HG03139 (cell line): Measurements from ENCODE around the gene NR0B2.
"Not testable (repeated sequence)": the region's sequence is repeated elsewhere in the genome, so short reads cannot be mapped to it uniquely, and the experiment has no call there.

Experiments
- ATAC-seq: cut with Tn5 transposase; IDR thresholded peaks from one replicate; pipeline ENCODE4 v1.9.1; 2021; ENCODE audit not compliant: unreplicated experiment

NR0B2 gene, protein sequence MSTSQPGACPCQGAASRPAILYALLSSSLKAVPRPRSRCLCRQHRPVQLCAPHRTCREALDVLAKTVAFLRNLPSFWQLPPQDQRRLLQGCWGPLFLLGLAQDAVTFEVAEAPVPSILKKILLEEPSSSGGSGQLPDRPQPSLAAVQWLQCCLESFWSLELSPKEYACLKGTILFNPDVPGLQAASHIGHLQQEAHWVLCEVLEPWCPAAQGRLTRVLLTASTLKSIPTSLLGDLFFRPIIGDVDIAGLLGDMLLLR

DNA sequence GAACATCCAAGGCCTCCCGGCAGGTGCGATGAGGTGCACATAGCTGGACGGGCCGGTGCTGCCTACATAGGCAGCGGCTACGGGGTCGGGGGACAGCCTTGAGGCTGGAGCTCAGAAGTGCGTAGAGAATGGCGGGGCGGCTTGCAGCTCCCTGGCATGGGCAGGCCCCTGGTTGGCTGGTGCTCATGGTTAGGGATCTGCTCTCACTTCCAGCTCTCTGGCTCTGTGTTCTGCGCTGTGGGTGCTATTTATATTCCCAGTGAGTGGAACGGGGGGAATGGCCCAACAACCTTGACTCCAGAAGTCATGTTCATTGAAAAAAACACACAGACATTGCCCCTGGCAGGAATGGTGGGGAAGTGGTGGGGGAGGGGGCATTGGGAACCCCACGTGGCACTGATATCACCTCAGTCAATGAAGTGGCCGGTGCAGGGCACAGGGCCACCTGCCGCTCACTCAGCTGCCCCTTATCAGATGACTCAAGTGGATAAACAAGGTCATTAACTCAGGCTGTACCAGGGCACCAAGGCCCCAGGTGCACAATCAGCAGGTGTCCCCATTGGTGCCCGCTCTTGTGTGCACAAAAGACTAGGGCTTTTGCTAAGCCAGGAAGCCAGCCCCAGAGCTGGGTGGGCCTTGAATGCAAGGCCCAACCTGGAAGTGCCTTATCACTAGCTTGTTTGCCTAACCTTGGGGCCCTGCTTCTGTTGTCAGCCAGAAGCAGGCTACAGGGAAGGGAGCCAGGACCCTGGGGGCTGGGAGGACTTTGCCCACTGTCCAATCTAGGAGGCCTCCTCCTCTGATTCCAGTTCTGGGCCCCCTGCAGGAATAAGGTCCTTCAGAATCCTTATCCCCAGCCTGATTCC is at the start of gene NR0B2:
Gene NR0B2 (minus strand): TSS at position 222 of the 866 bp plus-strand sequence. CDS start 35 bp downstream, at position 187.
- ATAC-seq = no peak

DNA sequence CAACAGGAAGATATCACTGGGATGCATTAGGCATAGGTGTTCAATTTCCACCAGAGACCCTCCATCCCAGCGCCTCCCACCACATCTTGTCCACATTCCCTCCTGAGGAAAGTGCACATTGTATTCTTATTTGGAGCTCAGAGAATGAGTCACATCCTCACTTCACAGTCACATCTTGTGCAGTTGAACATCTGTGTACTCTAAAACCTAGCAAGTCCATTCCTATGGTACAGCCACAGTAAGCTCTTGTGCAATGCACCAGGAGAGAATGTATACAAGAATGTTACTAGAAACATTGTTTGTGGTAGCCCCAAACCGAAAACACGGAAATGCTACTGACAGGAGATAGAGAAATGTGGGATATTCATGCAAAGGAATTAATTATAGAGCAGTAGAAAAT is 48.1 kb upstream of the NR0B2 start:
- ATAC-seq = no peak

DNA sequence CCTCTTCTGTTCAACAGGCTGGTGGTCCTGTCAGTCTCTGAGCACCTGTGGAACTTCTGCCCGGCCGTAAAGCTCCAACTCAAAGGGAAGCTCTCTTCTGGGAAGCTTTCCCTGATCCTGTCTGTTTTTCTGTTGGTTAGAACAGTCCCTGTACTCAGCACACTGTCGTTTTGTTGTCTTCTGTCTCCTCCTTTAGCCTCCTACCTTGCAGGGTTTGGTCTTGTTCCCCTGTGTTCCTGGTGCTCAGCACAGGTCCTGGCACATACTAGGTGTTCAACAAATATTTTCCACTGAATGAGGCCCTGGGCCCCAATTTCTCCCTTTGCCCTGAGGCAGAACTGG is 46.8 kb upstream of the NR0B2 start:
- no peak for ATAC-seq

DNA sequence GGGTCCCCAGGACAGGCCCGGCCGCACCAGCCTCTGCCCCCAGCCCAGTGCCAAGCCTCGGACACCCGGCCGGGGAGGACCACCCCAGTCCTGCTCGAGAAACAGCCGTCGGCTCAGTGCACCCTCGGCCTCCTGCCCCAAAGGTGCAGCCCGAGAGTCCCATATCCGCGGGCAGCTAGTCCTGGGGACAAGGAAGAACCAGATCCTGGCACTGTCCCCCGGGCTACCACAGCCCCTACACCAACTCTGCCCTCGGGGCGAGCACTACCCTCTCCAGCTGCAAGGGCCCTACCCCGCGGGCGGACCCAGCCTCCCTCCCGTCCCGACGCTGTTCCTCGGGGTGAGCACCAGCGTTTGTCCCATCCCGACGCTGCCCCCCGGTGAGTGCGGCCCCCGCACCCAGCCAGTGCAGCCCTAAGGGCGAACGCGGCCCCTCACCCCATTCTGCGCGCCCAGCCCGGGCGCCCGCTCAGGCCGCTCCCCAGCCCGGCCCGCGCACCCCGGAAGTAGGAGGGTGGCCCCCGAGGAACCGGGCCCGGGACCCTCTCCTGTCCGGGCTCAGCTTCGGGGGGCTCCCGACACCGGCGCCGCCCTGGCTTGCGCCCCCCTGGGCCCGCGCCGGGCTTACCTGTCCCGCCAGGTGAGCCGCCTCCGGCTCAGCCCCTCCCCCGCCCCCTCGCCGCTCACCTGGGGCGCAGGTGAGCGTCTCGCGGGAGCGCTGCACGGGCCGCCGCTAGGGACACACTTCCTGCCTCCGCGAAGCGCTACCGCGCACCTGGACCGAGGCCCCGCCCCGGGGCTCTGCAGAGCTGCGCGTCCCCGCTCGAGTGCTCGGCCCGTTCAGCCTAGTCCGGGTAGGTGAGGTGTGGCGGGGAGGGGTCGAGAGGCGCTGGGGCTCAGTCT is 46.2 kb upstream of the NR0B2 start, which contains the start of gene KDF1:
Gene KDF1 (minus strand): TSS at position 747 of the 903 bp plus-strand sequence. CDS start 8,088 bp downstream, outside the sequence.
- no peak for ATAC-seq

DNA sequence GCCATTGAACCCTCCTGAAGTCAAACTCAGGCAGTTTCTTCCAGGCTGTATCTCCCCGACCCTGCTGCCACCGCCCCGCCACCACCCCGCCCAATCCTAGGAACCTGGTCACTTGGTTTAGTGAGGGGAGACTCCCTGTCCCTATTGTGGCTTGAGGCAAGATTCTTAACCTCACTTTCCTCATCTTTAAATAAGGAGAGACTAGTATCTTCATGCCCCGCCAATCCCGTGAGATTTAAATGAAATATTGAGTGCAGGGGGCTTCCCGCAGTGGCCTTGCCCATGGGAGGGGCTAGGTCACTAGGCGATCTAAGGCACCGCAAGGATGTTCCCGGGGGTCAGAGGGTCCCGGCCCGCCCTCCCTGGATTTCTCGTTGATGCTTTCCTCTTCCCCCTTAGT is 45.5 kb upstream of the NR0B2 start:
- ATAC-seq = no peak

DNA sequence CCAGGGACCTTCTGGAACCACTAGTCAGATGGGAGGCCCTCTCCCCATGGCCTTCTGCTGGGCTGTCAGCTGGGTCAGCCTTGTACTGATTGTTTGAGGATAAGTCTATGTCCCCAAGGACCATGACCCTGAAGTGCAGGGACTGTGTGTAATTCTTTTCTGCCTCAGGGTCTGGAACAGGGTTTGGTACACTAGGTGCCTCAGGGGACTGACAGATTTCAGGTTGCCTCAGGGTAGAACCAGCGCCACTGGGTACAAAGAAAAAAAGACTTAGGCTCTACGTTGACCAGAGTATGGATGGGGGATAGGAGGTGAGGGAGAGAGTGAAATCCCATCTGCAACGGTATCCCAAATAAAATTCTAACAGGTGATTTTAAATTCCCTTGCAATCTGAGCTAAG is 43.5 kb upstream of the NR0B2 start:
- no peak for ATAC-seq

DNA sequence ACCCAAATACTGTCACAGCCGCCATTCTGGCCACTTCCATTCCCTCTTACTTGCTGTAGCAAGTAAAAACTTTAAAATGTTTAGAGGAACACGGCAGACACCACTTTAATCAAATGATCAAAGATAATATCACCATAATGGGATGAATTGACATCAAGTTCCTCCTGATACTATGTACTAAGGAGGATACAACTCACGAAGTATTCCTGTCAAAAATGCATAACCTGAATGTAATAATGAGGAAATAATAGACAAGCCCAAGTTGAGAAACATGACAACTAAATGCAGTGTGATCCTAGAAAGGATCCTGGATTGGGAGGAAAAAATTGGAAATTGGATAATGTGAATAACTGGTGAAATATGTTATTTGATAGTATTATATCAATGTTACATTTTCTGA is 42.5 kb upstream of the NR0B2 start:
- no peak for ATAC-seq

DNA sequence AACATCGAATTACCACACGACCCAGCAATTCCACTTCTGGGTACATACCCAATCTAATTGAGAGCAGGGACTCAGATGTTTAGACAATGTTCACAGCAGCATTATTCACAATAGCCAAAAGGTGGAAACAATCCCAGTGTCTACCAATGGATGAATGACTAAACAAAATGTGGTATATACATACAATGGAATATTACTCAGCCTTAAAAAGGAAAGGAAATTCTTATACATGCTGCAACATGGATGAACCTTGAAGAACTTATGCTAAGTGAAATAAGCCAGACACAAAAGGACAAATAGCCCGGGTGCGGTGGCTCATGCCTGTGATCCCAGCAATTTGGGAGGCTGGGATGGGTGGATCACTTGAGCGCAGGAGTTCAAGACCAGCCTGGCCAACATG is 39.6 kb upstream of the NR0B2 start:
- ATAC-seq = no peak

DNA sequence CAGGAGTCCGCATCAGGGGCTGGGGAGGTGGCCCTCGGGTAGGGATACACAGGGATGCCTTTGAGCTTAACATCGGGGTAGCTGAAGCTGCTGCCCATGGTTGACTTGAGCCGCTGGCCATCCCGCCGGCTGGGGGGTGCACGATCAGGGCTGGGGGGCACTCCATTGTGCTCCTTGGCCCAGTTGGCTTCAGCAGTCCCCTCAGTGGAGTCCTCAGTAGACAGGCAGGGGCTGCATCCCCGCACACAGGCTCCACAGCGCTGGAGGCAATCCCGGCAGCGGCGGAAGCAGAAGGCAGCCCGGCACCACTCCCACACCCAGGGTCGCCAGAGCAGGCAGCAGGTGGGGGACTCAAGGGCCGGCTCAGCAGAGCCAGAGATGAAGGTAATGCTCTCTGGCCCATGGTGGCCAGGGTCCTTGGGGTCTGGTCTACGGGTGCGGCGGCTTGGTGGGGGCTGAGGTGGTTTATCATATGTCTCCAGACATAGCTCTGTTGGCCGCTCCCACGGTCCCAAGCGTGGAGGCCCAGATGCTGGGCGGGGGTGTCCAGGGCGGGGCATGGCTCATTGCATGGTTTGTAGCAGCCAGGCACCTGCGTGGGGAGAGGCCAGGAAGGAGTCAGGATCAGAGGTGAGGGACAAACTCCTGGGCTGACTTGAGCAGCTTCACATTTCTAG is 38.2 kb upstream of the NR0B2 start:
- ATAC-seq = no peak

DNA sequence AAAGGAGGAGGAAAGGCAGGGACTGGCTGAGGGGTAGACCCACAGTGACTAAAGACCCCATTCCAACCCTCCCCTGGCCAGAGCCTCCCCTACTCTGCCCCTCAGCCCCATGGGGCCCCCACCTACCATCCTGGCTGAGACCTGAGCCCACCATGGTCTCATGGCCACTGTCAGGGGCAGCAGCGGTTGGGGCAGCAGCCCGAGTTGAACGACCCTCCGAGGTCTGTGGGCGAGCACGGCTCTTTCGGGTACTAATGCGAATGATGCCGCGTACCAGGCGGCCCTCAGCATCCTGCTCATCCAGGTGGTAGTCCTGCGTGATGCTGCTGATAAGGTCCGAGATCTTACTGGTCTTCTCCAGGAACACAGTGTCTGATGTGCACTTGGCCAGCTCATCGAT is 37.4 kb upstream of the NR0B2 start:
- ATAC-seq = no peak

DNA sequence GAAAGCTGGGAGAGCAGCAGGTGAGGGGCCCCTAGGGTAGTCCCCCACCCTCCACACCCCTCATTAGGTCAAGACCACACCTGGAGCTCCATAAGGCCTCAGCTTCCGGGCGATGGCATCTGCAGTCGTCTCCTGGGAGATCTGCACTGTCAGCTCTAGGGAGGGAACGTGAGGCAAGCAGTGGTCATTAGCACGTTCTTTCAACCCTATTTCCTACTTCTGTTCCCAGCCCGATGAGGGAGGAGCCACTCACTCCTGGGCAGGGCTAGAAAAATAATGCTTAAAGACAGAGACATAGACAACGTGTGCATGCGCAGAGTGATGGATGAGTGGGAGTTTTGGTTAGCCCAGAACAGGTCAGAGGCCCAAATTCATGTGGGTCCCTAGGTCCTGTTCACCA is 36.8 kb upstream of the NR0B2 start:
- no peak for ATAC-seq

DNA sequence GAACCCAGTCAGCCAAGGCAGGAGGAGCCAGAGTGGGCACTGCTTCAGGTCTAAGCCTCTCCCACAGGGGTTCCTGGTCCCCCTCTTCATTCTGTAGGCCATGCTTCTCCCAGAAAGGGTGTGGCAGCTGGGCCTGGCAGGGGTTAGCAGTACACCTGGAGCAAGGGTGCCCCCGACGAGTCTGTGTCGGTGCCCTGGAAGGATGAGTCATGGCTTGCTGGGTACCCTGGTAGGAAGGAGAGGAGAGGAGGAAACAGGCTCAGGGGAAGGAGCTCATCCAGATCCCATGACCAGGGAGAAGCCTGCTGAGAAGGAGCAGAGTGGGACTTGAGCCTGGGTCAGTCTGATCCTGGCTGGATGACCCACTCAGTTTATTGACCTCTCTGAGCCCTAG is 36.1 kb upstream of the NR0B2 start:
- ATAC-seq = no peak

DNA sequence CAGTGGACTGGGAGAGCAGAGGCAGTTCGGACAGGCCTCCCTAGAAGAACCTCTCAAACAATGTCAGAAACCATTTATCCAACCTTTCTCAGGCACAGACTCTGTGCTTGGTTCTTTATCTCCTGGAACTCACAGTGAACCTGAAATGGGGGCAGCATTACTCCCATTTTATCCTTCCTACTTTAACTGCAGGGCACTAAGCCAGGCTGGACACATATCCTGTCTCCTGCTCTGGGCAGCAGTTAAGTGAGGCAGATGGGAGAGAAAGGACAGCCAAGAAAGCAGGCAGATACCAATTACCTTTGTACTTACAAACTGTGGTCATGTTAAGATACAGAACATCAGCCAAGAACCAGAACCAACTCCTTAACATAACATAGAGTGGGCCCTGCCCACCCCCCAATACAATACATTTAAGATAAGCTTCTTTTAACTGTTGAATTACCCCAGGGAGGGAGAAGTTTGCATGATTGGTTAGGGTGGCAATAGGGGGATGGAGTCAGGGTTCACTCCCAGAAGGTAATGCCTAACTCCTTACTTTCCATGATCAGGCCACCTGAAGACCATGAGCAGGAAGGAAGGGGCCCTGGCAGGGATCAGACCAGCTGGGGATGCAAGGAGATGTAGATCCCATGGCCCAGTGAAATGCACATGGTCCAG is 35.6 kb upstream of the NR0B2 start:
- no peak for ATAC-seq

DNA sequence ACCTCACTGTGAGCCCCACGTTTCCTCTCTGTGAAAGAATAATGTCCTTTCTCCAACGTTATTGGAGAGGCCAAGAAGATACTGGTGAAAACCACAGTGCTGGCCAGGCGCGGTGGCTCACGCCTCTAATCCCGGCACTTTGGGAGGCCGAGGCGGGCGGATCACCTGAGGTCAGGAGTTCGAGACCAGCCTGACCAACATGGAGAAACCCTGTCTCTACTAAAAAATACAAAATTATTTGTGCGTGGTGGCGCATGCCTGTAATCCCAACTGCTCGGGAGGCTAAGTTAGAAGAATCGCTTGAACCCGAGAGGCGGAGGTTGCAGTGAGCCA is 34.9 kb upstream of the NR0B2 start:
- not testable (repeated sequence) for ATAC-seq

DNA sequence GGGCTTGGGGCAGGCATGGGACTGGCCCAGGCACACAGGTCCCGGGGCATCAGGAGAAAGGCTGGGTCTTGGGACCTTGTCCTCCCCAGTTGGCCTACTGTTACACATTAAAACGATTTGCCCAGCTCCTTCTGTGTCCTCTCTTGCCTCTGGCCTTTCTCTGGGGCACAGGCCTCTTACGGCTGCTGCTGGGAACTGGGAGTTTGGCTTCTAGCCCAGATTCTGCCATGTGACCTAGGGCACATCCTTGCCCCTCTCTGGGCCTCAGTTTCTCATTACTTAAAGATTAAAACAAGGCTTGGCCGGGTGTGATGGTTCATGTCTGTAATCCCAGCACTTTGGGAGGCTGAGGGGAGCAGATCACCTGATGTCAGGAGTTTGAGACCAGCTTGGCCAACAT is 32.5 kb upstream of the NR0B2 start:
- ATAC-seq = no peak

DNA sequence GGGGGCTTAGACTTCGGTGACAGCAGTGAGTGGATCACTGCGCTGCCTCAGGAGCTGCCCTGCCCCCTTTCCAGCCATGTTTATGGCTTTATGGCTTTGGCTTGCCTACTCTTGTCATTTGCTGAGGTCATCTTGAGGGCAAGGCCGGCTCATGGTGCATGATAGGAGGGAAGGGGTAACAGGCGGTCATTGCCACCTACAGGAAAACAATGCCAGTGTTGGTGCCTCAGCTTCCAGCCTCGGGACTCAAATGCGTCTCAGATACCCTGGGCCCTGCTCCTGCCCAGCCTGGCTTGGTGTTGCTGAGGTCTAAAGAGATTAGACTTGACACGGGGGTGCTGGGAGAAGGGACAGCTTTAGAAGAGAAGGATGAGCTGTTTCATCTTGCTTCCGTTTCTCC is 32.0 kb upstream of the NR0B2 start:
- no peak for ATAC-seq

DNA sequence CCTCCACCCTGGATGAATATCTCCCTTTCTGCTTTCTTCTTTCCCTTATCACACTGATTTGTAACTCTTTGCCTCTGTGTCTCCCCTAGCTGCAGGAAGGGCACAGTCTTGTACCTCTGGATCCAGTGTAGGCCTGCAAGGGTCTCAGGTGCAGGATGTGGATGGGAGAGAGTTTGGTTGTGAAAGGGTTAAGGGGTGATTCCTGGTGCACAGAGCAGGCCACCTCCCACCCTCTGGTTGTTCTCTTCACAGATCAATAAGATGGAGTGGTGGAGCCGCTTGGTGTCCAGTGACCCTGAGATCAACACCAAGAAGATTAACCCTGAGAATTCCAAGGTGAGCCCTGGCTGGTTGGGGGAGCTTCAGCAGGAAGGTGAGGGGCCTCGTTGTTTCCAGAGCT is 31.4 kb upstream of the NR0B2 start:
- ATAC-seq = no peak

DNA sequence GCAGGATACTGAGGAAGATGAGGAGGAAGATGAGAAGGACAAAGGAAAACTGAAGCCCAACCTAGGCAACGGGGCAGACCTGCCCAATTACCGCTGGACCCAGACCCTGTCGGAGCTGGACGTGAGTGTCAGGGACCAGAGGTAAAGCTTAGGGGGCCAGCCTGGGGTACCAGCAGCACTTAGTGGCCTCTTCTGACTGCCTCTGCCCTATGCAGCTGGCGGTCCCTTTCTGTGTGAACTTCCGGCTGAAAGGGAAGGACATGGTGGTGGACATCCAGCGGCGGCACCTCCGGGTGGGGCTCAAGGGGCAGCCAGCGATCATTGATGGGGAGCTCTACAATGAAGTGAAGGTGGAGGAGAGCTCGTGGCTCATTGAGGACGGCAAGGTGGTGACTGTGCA is 28.9 kb upstream of the NR0B2 start:
- ATAC-seq = no peak

DNA sequence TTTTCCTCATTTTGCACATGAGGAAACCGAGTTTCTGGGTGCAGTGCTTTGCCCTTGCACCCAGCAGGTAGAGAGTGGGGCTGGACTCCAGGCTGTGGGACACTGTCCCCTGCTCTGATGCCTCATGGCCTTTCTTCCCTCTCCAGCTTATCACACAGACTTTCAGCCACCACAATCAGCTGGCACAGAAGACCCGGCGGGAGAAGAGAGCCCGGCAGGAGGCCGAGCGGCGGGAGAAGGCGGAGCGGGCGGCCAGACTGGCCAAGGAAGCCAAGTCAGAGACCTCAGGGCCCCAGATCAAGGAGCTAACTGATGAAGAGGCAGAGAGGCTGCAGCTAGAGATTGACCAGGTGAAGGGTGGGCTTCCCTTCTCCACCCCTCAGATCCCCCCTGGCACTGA is 27.5 kb upstream of the NR0B2 start:
- ATAC-seq = no peak

DNA sequence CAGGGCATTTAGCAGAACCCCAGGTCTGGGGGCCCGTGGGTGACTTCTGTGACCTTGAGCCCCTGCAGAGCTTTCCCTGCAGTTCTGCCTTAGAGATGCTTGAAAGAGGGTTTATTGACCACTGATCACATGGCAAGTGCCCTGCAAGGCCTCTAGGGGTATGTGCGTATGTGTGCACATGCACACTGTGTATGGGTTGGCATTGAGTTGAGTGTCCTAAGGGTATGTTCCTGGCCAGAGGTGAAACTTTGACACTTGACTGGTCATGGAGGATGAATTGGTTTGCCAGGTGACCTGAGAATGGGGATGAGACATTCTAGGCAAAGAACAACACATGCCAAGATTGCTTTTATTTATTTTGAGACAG is 24.9 kb upstream of the NR0B2 start:
- no peak for ATAC-seq
